ENCODE results near the gene GDF2. TPM values are rescaled to one million over a fixed set of nuclear protein-coding genes. Genes with fewer than 3 reads are reported as not detected.

The GDF2 gene
- polyA plus RNA-seq, 1 donor from 2014 or later = not detected

DNA sequence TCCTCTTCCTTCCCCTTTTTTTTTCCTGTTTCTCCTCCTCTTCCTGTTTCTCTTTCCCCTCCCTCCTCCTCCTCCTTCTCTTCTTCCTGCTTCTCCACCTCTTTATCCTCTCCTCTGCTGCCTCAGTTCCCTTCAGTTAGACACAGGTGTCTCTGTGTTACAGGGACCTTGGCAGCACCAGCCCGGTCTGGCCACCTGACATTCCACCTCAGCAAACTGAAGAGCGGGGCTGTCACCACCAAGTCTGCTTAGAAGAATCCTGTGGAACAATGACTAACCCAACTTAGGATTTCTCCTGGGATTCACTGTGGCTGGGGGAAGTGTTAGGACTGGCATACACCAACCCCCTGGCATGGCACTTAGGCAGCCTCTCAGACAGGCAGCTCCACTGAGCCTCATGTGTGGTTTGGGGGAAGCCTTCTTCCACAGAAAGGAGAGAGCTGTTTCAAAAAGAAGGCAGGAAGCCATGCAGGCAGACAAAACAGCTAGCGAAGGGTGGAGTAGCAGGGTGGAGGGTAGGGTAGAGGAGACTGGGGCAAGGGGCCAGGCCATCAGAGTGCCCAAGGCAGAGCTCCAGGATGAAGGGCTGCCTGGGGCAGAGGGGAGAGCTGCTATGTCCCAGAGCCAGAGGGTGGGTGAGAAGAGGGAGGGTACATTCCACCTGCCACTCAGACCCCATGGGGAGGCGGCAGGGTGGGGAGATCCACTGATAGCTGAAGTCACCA, 35.5 kb upstream of the GDF2 start:
- Histone ChIP-seq H3K4me3 (ENCODE audit: low read length) (no peak overlapping the region), H3K9me2 (ENCODE audit: insufficient read depth, low read length) (no peaks in the 10 kb centered on the region), H3K36me3 (ENCODE audit: insufficient read depth, low read length) (no peaks in the 10 kb centered on the region), H3K9me3 (ENCODE audit: low read length) (no peaks in the 10 kb centered on the region), H3K27ac (ENCODE audit: low read length) (no peak overlapping the region), H4K20me1 (ENCODE audit: insufficient read depth) (no peaks in the 10 kb centered on the region), H3K27me3 (ENCODE audit: insufficient read depth, low read depth, low read length) (no peaks in the 10 kb centered on the region), H3F3A (ENCODE audit: insufficient read depth, low read length, poor library complexity, severe bottlenecking) (no peaks in the 10 kb centered on the region), H3K9ac (ENCODE audit: low read length) (no peak overlapping the region), H3K4me2 (ENCODE audit: low read length) (no peak overlapping the region), H3K79me2 (replicated peaks; ENCODE audit: insufficient read depth, low read length) (no peaks in the 10 kb centered on the region), H2AFZ (ENCODE audit: low read depth, low read length) (no peak overlapping the region)
- TF ChIP-seq, protein P1, sequence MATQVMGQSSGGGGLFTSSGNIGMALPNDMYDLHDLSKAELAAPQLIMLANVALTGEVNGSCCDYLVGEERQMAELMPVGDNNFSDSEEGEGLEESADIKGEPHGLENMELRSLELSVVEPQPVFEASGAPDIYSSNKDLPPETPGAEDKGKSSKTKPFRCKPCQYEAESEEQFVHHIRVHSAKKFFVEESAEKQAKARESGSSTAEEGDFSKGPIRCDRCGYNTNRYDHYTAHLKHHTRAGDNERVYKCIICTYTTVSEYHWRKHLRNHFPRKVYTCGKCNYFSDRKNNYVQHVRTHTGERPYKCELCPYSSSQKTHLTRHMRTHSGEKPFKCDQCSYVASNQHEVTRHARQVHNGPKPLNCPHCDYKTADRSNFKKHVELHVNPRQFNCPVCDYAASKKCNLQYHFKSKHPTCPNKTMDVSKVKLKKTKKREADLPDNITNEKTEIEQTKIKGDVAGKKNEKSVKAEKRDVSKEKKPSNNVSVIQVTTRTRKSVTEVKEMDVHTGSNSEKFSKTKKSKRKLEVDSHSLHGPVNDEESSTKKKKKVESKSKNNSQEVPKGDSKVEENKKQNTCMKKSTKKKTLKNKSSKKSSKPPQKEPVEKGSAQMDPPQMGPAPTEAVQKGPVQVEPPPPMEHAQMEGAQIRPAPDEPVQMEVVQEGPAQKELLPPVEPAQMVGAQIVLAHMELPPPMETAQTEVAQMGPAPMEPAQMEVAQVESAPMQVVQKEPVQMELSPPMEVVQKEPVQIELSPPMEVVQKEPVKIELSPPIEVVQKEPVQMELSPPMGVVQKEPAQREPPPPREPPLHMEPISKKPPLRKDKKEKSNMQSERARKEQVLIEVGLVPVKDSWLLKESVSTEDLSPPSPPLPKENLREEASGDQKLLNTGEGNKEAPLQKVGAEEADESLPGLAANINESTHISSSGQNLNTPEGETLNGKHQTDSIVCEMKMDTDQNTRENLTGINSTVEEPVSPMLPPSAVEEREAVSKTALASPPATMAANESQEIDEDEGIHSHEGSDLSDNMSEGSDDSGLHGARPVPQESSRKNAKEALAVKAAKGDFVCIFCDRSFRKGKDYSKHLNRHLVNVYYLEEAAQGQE (IDR thresholded peaks at IDR 0.05; ENCODE audit: borderline replicate concordance) = no peak
- no peak for TF ChIP-seq SMC3 (conservative IDR thresholded peaks at IDR 0.05; ENCODE audit: poor library complexity)
- TF ChIP-seq RAD21 (conservative IDR thresholded peaks at IDR 0.05) = no peak
- no peak for TF ChIP-seq TAF1 (IDR thresholded peaks at IDR 0.05; ENCODE audit: low read depth)
- TF ChIP-seq POLR2AphosphoS5 (IDR thresholded peaks at IDR 0.05) = no peak
- TF ChIP-seq, protein P2, sequence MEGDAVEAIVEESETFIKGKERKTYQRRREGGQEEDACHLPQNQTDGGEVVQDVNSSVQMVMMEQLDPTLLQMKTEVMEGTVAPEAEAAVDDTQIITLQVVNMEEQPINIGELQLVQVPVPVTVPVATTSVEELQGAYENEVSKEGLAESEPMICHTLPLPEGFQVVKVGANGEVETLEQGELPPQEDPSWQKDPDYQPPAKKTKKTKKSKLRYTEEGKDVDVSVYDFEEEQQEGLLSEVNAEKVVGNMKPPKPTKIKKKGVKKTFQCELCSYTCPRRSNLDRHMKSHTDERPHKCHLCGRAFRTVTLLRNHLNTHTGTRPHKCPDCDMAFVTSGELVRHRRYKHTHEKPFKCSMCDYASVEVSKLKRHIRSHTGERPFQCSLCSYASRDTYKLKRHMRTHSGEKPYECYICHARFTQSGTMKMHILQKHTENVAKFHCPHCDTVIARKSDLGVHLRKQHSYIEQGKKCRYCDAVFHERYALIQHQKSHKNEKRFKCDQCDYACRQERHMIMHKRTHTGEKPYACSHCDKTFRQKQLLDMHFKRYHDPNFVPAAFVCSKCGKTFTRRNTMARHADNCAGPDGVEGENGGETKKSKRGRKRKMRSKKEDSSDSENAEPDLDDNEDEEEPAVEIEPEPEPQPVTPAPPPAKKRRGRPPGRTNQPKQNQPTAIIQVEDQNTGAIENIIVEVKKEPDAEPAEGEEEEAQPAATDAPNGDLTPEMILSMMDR (IDR thresholded peaks at IDR 0.05; ENCODE audit: poor library complexity, severe bottlenecking) = no peak
- no peak for TF ChIP-seq EZH2 (IDR thresholded peaks at IDR 0.05; ENCODE audit: borderline replicate concordance, insufficient read depth, low read length, poor library complexity, severe bottlenecking)
- TF ChIP-seq EP300 (conservative IDR thresholded peaks at IDR 0.05; ENCODE audit: poor library complexity, severe bottlenecking) = no peak
- no peak for TF ChIP-seq MXI1 (conservative IDR thresholded peaks at IDR 0.05; ENCODE audit: poor library complexity, severe bottlenecking)

DNA sequence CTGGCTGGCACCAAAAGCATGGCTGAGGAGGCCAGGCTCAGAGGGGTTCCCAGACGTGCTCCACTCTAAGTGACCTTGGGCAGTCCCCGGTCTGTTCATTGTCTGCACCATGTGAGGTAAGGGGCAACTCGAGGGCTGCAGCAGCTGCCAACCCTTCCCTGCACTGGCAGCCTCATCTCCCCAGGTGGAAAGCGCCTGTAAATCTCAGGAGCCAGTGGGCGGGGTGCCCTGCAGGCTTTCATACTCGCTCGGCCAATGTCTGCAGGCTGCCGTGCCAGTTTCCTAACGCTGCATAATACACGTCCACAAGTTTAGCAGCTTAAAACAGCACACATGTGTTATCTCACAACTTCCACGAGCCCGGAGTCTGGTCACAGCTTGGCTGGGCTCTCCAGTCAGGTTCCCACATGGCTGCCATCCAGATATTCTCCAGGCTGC, 34.9 kb upstream of the GDF2 start:
- Histone ChIP-seq H4K20me1 (ENCODE audit: insufficient read depth) (no peaks in the 10 kb centered on the region), H3K27ac (ENCODE audit: low read length) (no peak overlapping the region), H3K27me3 (ENCODE audit: insufficient read depth, low read depth, low read length) (no peaks in the 10 kb centered on the region), H3K4me3 (ENCODE audit: low read length) (no peak overlapping the region), H3K79me2 (replicated peaks; ENCODE audit: insufficient read depth, low read length) (no peaks in the 10 kb centered on the region), H3K9me2 (ENCODE audit: insufficient read depth, low read length) (no peaks in the 10 kb centered on the region), H3F3A (ENCODE audit: insufficient read depth, low read length, poor library complexity, severe bottlenecking) (no peaks in the 10 kb centered on the region), H3K9me3 (ENCODE audit: low read length) (no peaks in the 10 kb centered on the region), H3K9ac (ENCODE audit: low read length) (no peak overlapping the region), H3K4me2 (ENCODE audit: low read length) (no peak overlapping the region), H2AFZ (ENCODE audit: low read depth, low read length) (no peak overlapping the region), H3K36me3 (ENCODE audit: insufficient read depth, low read length) (no peaks in the 10 kb centered on the region)
- TF ChIP-seq, protein P2 (IDR thresholded peaks at IDR 0.05; ENCODE audit: poor library complexity, severe bottlenecking) = no peak
- TF ChIP-seq, protein P1 (IDR thresholded peaks at IDR 0.05; ENCODE audit: borderline replicate concordance) = no peak
- TF ChIP-seq EZH2 (IDR thresholded peaks at IDR 0.05; ENCODE audit: borderline replicate concordance, insufficient read depth, low read length, poor library complexity, severe bottlenecking) (no peak), EP300 (conservative IDR thresholded peaks at IDR 0.05; ENCODE audit: poor library complexity, severe bottlenecking) (no peak), TAF1 (IDR thresholded peaks at IDR 0.05; ENCODE audit: low read depth) (no peak), MXI1 (conservative IDR thresholded peaks at IDR 0.05; ENCODE audit: poor library complexity, severe bottlenecking) (no peak)

Data from neural cell (in vitro differentiated cells).